ENCODE results near the gene ANO6. TPM values are rescaled to one million over a fixed set of nuclear protein-coding genes. Genes with fewer than 3 reads are reported as not detected.

Gene ANO6
- total RNA-seq, 3 donors from 2014 or later = 71.8 to 141 (median 76.5) TPM

GRCh38 chr12:45276154-45276755, 60.4 kb downstream of the ANO6 start:
- H3K4me1 ChIP-seq = no peaks in the 10 kb centered on the region
- TF ChIP-seq POLR2A (IDR thresholded peaks at IDR 0.05) (no peak), CTCF (IDR thresholded peaks at IDR 0.05) (no peak), POLR2AphosphoS5 (IDR thresholded peaks at IDR 0.05) (no peak)
- DNase-seq (ENCODE audit: low spot score in 2 of 2) = no peak
- H3K9me3 ChIP-seq = no peaks in the 10 kb centered on the region
- intact Hi-C loops (cut with DNase I; ENCODE audit: low total_unique reads) = no loop called here
- no peaks in the 10 kb centered on the region for H3K27me3 ChIP-seq
- no peak overlapping the region for H3K27ac ChIP-seq
- no peak overlapping the region for H3K4me3 ChIP-seq
- no peaks in the 10 kb centered on the region for H3K36me3 ChIP-seq

- intact Hi-C loops (cut with DNase I; ENCODE audit: low total_unique reads) = no loop called here
- H3K27ac ChIP-seq = peak overlapping the region; percentile 43 to 91
- H3K4me1 ChIP-seq = no peaks in the 10 kb centered on the region
- H3K4me3 ChIP-seq = no peak overlapping the region
- H3K27me3 ChIP-seq = no peaks in the 10 kb centered on the region
- no peaks in the 10 kb centered on the region for H3K36me3 ChIP-seq
- no peak for DNase-seq (ENCODE audit: low spot score in 2 of 2)
- TF ChIP-seq POLR2A (IDR thresholded peaks at IDR 0.05) = no peak
- no peak for TF ChIP-seq CTCF (IDR thresholded peaks at IDR 0.05)
- TF ChIP-seq POLR2AphosphoS5 (IDR thresholded peaks at IDR 0.05) = no peak
- no peaks in the 10 kb centered on the region for H3K9me3 ChIP-seq
Measured at GRCh38 chr12:45278447-45278846, 62.6 kb downstream of the ANO6 start.

- Histone ChIP-seq H3K36me3 (no peaks in the 10 kb centered on the region), H3K4me1 (no peaks in the 10 kb centered on the region), H3K9me3 (no peaks in the 10 kb centered on the region), H3K4me3 (no peak overlapping the region), H3K27me3 (no peaks in the 10 kb centered on the region), H3K27ac (peak overlapping the region in 1 of 2 donors; percentile 91)
- TF ChIP-seq POLR2A (IDR thresholded peaks at IDR 0.05) = no peak
- no peak for TF ChIP-seq POLR2AphosphoS5 (IDR thresholded peaks at IDR 0.05)
- TF ChIP-seq CTCF (IDR thresholded peaks at IDR 0.05) = no peak
- no peak for DNase-seq (ENCODE audit: low spot score in 2 of 2)
- intact Hi-C loops (cut with DNase I; ENCODE audit: low total_unique reads) = no loop called here
Measured at GRCh38 chr12:45279931-45280830, 64.3 kb downstream of the ANO6 start.

- H3K4me3 ChIP-seq = no peak overlapping the region
- intact Hi-C loops (cut with DNase I; ENCODE audit: low total_unique reads) = no loop called here
- no peaks in the 10 kb centered on the region for H3K9me3 ChIP-seq
- H3K36me3 ChIP-seq = no peaks in the 10 kb centered on the region
- no peaks in the 10 kb centered on the region for H3K4me1 ChIP-seq
- no peaks in the 10 kb centered on the region for H3K27me3 ChIP-seq
- no peak overlapping the region for H3K27ac ChIP-seq
- no peak for TF ChIP-seq POLR2AphosphoS5 (IDR thresholded peaks at IDR 0.05)
- TF ChIP-seq CTCF (IDR thresholded peaks at IDR 0.05) = no peak
- TF ChIP-seq POLR2A (IDR thresholded peaks at IDR 0.05) = no peak
- DNase-seq (ENCODE audit: low spot score in 2 of 2) = no peak
Measured at GRCh38 chr12:45281994-45282393, 66.1 kb downstream of the ANO6 start.

GRCh38 chr12:45282411-45282810, 66.5 kb downstream of the ANO6 start:
- Histone ChIP-seq H3K4me3 (no peak overlapping the region), H3K27ac (no peak overlapping the region), H3K9me3 (no peaks in the 10 kb centered on the region), H3K27me3 (no peaks in the 10 kb centered on the region), H3K36me3 (no peaks in the 10 kb centered on the region), H3K4me1 (no peaks in the 10 kb centered on the region)
- no peak for TF ChIP-seq CTCF (IDR thresholded peaks at IDR 0.05)
- no peak for TF ChIP-seq POLR2A (IDR thresholded peaks at IDR 0.05)
- TF ChIP-seq POLR2AphosphoS5 (IDR thresholded peaks at IDR 0.05) = no peak
- intact Hi-C loops (cut with DNase I; ENCODE audit: low total_unique reads) = no loop called here
- no peak for DNase-seq (ENCODE audit: low spot score in 2 of 2)

All from breast epithelium (tissue), 4 donors.